ENCODE results near the gene DDX52.

GRCh38 chr17:37661400-37662014, 18.3 kb upstream of the DDX52 start:
- TF ChIP-seq CHCHD3 (CRISPR knock-in tag; IDR thresholded peaks at IDR 0.05) (no peak), FOXJ3 (CRISPR knock-in tag; IDR thresholded peaks at IDR 0.05; ENCODE audit: borderline replicate concordance) (no peak), SNRNP70 (IDR thresholded peaks at IDR 0.05; ENCODE audit: low read depth, low read length) (no peak), ZFP36 (IDR thresholded peaks at IDR 0.05; ENCODE audit: borderline replicate concordance, low read depth, low read length, partially characterized antibody) (no peak), REST (IDR thresholded peaks at IDR 0.05; ENCODE audit: borderline replicate concordance in 1 of 2, low read depth in 1 of 2, low read length in 2 of 2) (no peak)

All from HepG2 (cell line).